Activated CD8-positive, alpha-beta memory T cell treated with anti-CD3 and anti-CD28 coated beads, Interleukin-2, amount 10 ng/mL, durations not matched to agents 7 days and 5 days (primary cell): ENCODE data around the gene MRTO4. TPM values are rescaled to one million over a fixed set of nuclear protein-coding genes. Genes with fewer than 3 reads are reported as not detected.

Source experiments
- total RNA-seq, 2 experiments: library from RNA; stranded (reverse); gene quantifications; one replicate each; pipeline ENCODE4 v1.2.3, GENCODE V29; 2021

MRTO4 gene
- total RNA-seq, 2 experiments from 2014 or later = 36.2 to 59.3 TPM

Other genes starting within 250 kb of the MRTO4 start
- 100 to 1,000 TPM; 140 to 144 TPM for gene UBR4, start 41.5 kb upstream of the MRTO4 start, total RNA-seq
- 10 to 100 TPM; 31.5 to 49.0 TPM for gene EMC1, start 281 bp upstream of the MRTO4 start, total RNA-seq
- gene AKR7A3, start 37.0 kb downstream of the MRTO4 start, total RNA-seq = under 1 TPM; 0.33 to 0.93 TPM
- 10 to 100 TPM; 47.4 to 48.0 TPM for gene AKR7A2, start 60.3 kb downstream of the MRTO4 start, total RNA-seq
- 1 to 10 TPM; 8.0 to 8.6 TPM for gene SLC66A1, start 60.5 kb downstream of the MRTO4 start, total RNA-seq
- 100 to 1,000 TPM; 411 to 427 TPM for gene CAPZB, start 233.7 kb downstream of the MRTO4 start, total RNA-seq